Brain microvascular endothelial cell (primary cell): ENCODE measurements around the gene PLA2G2D.

Experiments used
- DNase-seq: peaks from one replicate; pipeline ENCODE4 v3.0.0-alpha.2; 2020
- H3K27ac ChIP-seq: fragments of 250-450 bp; sonication (Bioruptor Pico); 2 replicates; pipeline ENCODE4 v1.5.1; 2020; ENCODE audit warnings: mild to moderate bottlenecking, moderate library complexity
- H3K27me3 ChIP-seq: fragments of 250-450 bp; sonication (Bioruptor Pico); replicated peaks from 2 replicates; pipeline ENCODE4 v1.5.1; 2020; ENCODE audit warnings: mild to moderate bottlenecking
- H3K36me3 ChIP-seq: fragments of 250-450 bp; sonication (Bioruptor Pico); replicated peaks from 2 replicates; pipeline ENCODE4 v1.5.1; 2020; ENCODE audit warnings: mild to moderate bottlenecking
- H3K4me3 ChIP-seq: 2 replicates; pipeline ENCODE4 v1.5.1; 2011; ENCODE audit warnings: low read depth, mild to moderate bottlenecking, control low read depth, low read length, moderate library complexity
- CTCF ChIP-seq: IDR thresholded peaks from 2 replicates; pipeline ENCODE4 v1.5.1; 2011; ENCODE audit warnings: low read depth, mild to moderate bottlenecking, moderate library complexity, low read length, control low read depth, inconsistent platforms; ENCODE audit errors: missing control alignments
- in situ Hi-C: cut with HindIII; loops from 2 replicates; pipeline ENCODE4 v1.10.0; 2017; ENCODE audit warnings: low sequenced_read_pairs, low pct_ligation_motif_present

Gene PLA2G2D

GRCh38 chr1:20076710-20077461 lies 42.5 kb downstream of the PLA2G2D start:
- no peaks in the 10 kb centered on the region for H3K27me3 ChIP-seq
- no peak overlapping the region for H3K27ac ChIP-seq
- no peaks in the 10 kb centered on the region for H3K36me3 ChIP-seq
- no peak for TF ChIP-seq CTCF
- no peak overlapping the region for H3K4me3 ChIP-seq
- DNase-seq: no peak
- in situ Hi-C loops: no loop called here

- TF ChIP-seq CTCF: no peak
- Histone ChIP-seq H3K27me3 (no peaks in the 10 kb centered on the region), H3K36me3 (no peaks in the 10 kb centered on the region), H3K4me3 (no peak overlapping the region), H3K27ac (no peak overlapping the region)
- in situ Hi-C loops: no loop called here
- DNase-seq: no peak
Observed at GRCh38 chr1:20076223-20076622, 43.1 kb downstream of the PLA2G2D start.

- no peak overlapping the region for H3K4me3 ChIP-seq
- no peaks in the 10 kb centered on the region for H3K36me3 ChIP-seq
- in situ Hi-C loops: no loop called here
- H3K27ac ChIP-seq: no peak overlapping the region
- no peak for DNase-seq
- no peak for TF ChIP-seq CTCF
- H3K27me3 ChIP-seq: no peaks in the 10 kb centered on the region
Observed at GRCh38 chr1:20075345-20075744, 44.0 kb downstream of the PLA2G2D start.

- in situ Hi-C loops: no loop called here
- H3K27ac ChIP-seq: no peak overlapping the region
- no peak for TF ChIP-seq CTCF
Observed at GRCh38 chr1:20074725-20075171, 44.6 kb downstream of the PLA2G2D start.

GRCh38 chr1:20074055-20074724 lies 45.1 kb downstream of the PLA2G2D start:
- no peak for TF ChIP-seq CTCF
- DNase-seq: no peak
- Histone ChIP-seq H3K4me3 (no peak overlapping the region), H3K36me3 (no peaks in the 10 kb centered on the region), H3K27ac (no peak overlapping the region), H3K27me3 (no peaks in the 10 kb centered on the region)
- in situ Hi-C loops: no loop called here

More at GRCh38 chr1:20074725-20075171, 44.6 kb downstream of the PLA2G2D start:
- Histone ChIP-seq H3K27me3 (no peaks in the 10 kb centered on the region), H3K36me3 (no peaks in the 10 kb centered on the region), H3K4me3 (no peak overlapping the region)
- no peak for DNase-seq
